CD4-positive, alpha-beta T cell (primary cell): ENCODE measurements around the gene PDE10A. TPM values are rescaled to one million over a fixed set of nuclear protein-coding genes. Genes with fewer than 3 reads are reported as not detected.
"Not testable (repeated sequence)": the region's sequence is repeated elsewhere in the genome, so short reads cannot be mapped to it uniquely, and the experiment has no call there.

Experiments
- ATAC-seq: fragments of 200-7000 bp; cut with Tn5 transposase; one replicate; pipeline ENCODE4 v1.10.0; 2022; ENCODE audit warnings: mild to moderate bottlenecking; ENCODE audit not compliant: poor library complexity
- CTCF ChIA-PET: fragments of 350-600 bp; sonication (Branson Sonifier 250); formaldehyde crosslinking; loops from one replicate; lab custom pipeline; 2021; ENCODE audit warnings: antibody characterized with exemption, inconsistent platforms; lab: Charles Lee
- POLR2A ChIA-PET: fragments of 350-600 bp; sonication (Branson Sonifier 250); formaldehyde crosslinking; loops from one replicate; lab custom pipeline; 2021; ENCODE audit warnings: antibody characterized with exemption, inconsistent platforms; lab: Charles Lee
- DNase-seq, 14 experiments: peaks; one replicate each; pipeline ENCODE4 v3.0.0-alpha.2; 2013 to 2020; ENCODE audit warnings: mixed read lengths in 2 of 14
- H3K27ac ChIP-seq, 2 donors: one replicate each; pipeline versions ENCODE4 v1.5.1 to v1.7.0; 2013; ENCODE audit warnings: low read length in 2 of 2, low read depth in 1 of 2, mild to moderate bottlenecking in 1 of 2
- H3K27me3 ChIP-seq, 2 experiments: 1 replicate in 1 of 2; 2 replicates in 1 of 2; pipeline versions ENCODE4 v1.6.1 to v1.7.0; 2013; ENCODE audit warnings: low read length in 2 of 2, control low read depth in 1 of 2, mild to moderate bottlenecking in 1 of 2, moderate library complexity in 1 of 2; ENCODE audit not compliant: insufficient read depth in 2 of 2, control insufficient read depth in 1 of 2
- H3K36me3 ChIP-seq: one replicate; pipeline ENCODE4 v1.6.1; 2013; ENCODE audit warnings: low read length, control low read depth; ENCODE audit not compliant: insufficient read depth
- H3K4me1 ChIP-seq: one replicate; pipeline ENCODE4 v1.6.1; 2013; ENCODE audit warnings: low read length, control low read depth; ENCODE audit not compliant: insufficient read depth
- H3K4me3 ChIP-seq: one replicate; pipeline ENCODE4 v1.5.1; 2013; ENCODE audit warnings: mild to moderate bottlenecking, low read length, moderate library complexity
- H3K9me3 ChIP-seq, 2 experiments: 1 replicate in 1 of 2; 2 replicates in 1 of 2; pipeline versions ENCODE4 v1.6.1 to v1.7.0; 2013; ENCODE audit warnings: low read length in 2 of 2, mild to moderate bottlenecking in 2 of 2, control low read depth in 1 of 2, moderate library complexity in 1 of 2; ENCODE audit not compliant: control insufficient read depth in 1 of 2, insufficient read depth in 1 of 2
- H3K27ac Mint-ChIP-seq: one replicate; pipeline ENCODE4 v1.8.0; 2020; ENCODE audit warnings: mixed read lengths
- H3K27me3 Mint-ChIP-seq: one replicate; pipeline ENCODE4 v1.8.0; 2021; ENCODE audit warnings: mixed read lengths
- H3K36me3 Mint-ChIP-seq: one replicate; pipeline ENCODE4 v1.8.0; 2021; ENCODE audit warnings: low read depth, mixed read lengths
- H3K4me1 Mint-ChIP-seq: one replicate; pipeline ENCODE4 v1.8.0; 2021; ENCODE audit warnings: low read depth, mixed read lengths
- H3K4me3 Mint-ChIP-seq: one replicate; pipeline ENCODE4 v1.8.0; 2020; ENCODE audit warnings: mild to moderate bottlenecking, mixed read lengths
- H3K9me3 Mint-ChIP-seq: one replicate; pipeline ENCODE4 v1.8.0; 2020; ENCODE audit warnings: mixed read lengths
- intact Hi-C, 2 experiments: fragments of 100-400 bp; cut with DNase I in 1 of 2; cut with micrococcal nuclease in 1 of 2; formaldehyde crosslinking; loops; one replicate each; pipeline versions ENCODE4 v1.15.1 to v1.9.0; 2023 to 2025; cut with DNase I, micrococcal nuclease
- total RNA-seq, 174 experiments: library from RNA in 2 of 174; stranded (reverse) in 2 of 174; gene quantifications; one replicate each; pipeline ENCODE4 v1.2.3 and lab custom pipeline; 2021 to 2026
- TF ChIP-seq, protein P1 (sequence below): fragments of 200-600 bp; IDR thresholded peaks from one replicate; pipeline ENCODE4 v1.8.0; 2022; ENCODE audit warnings: antibody characterized with exemption, mild to moderate bottlenecking

PDE10A gene
- total RNA-seq, 2 experiments from 2014 or later = not detected

DNA sequence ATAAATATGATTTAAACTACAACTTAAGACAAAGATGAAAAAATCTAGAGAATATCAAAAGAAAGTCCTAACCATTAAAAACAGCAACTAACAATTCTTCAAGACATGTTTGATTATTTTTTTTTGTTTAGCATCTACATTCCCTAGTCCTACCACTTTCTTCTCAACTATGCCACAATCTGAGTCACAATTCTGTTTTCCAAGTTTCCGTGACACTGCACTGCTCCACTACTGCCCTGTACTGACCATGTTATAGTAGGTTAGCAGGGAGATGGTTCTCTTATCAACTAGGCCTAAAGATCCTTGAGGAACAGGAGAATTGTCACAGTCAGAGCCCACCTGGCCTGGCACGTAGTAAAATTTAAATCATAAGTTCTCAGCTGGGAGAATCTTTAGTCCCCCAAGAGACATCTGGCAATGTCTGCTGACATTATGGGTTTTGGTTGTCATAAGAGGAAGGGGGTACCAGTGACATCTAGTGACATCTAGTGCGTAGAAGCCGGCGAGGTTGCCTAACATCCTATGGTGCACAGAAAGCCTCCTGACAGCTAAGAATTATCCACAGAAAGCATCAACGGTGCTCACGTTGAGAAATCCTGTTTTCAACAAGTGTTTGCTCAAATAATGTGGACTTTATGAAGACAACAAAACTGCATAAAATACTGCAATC lies 100.5 kb downstream of the PDE10A start:
- Mint-ChIP-seq H3K9me3 (peaks cover 4% of the 10 kb centered on the region), H3K36me3 (no peaks in the 10 kb centered on the region), H3K27me3 (no peaks in the 10 kb centered on the region), H3K27ac (no peak overlapping the region), H3K4me3 (no peak overlapping the region), H3K4me1 (no peaks in the 10 kb centered on the region)
- intact Hi-C loops = no loop called here
- POLR2A ChIA-PET = no interaction called here
- DNase-seq (no peak), ATAC-seq (no peak)
- no peaks in the 10 kb centered on the region for H3K9me3 ChIP-seq
- no peak overlapping the region for H3K4me3 ChIP-seq
- CTCF ChIA-PET = no interaction called here
- H3K27ac ChIP-seq = no peak overlapping the region
- no peaks in the 10 kb centered on the region for H3K36me3 ChIP-seq
- no peaks in the 10 kb centered on the region for H3K4me1 ChIP-seq
- H3K27me3 ChIP-seq = no peaks in the 10 kb centered on the region
- TF ChIP-seq, protein P1, sequence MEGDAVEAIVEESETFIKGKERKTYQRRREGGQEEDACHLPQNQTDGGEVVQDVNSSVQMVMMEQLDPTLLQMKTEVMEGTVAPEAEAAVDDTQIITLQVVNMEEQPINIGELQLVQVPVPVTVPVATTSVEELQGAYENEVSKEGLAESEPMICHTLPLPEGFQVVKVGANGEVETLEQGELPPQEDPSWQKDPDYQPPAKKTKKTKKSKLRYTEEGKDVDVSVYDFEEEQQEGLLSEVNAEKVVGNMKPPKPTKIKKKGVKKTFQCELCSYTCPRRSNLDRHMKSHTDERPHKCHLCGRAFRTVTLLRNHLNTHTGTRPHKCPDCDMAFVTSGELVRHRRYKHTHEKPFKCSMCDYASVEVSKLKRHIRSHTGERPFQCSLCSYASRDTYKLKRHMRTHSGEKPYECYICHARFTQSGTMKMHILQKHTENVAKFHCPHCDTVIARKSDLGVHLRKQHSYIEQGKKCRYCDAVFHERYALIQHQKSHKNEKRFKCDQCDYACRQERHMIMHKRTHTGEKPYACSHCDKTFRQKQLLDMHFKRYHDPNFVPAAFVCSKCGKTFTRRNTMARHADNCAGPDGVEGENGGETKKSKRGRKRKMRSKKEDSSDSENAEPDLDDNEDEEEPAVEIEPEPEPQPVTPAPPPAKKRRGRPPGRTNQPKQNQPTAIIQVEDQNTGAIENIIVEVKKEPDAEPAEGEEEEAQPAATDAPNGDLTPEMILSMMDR = no peak

DNA sequence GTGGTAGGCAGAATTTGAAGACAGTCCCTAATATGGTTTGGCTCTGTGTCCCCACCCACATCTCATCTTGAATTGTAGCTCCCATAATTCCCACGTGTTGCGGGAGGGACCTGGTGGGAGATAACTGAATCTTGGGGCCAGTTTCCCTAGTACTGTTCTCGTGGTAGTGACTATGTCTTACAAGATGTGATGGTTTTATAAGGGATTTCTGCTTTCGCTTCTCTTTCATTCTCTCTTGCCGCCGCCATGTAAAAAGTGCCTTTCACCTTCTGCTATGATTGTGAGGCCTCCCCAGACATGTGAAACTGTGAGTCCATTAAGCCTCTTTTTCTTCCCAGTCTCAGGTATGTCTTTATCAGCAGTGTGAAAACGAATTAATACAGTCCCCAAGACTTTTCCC lies 103.4 kb downstream of the PDE10A start:
- H3K9me3 Mint-ChIP-seq = peaks cover 4% of the 10 kb centered on the region
- H3K4me1 ChIP-seq = no peaks in the 10 kb centered on the region
- ChIA-PET POLR2A (no interaction called here), CTCF (no interaction called here)
- H3K4me3 Mint-ChIP-seq = no peak overlapping the region
- H3K36me3 Mint-ChIP-seq = no peaks in the 10 kb centered on the region
- H3K9me3 ChIP-seq = no peaks in the 10 kb centered on the region
- intact Hi-C loops = no loop called here
- no peaks in the 10 kb centered on the region for H3K27me3 ChIP-seq
- H3K27me3 Mint-ChIP-seq = no peaks in the 10 kb centered on the region
- no peak overlapping the region for H3K4me3 ChIP-seq
- TF ChIP-seq, protein P1 = no peak
- DNase-seq (no peak), ATAC-seq (no peak)
- no peak overlapping the region for H3K27ac Mint-ChIP-seq
- no peaks in the 10 kb centered on the region for H3K36me3 ChIP-seq
- no peaks in the 10 kb centered on the region for H3K4me1 Mint-ChIP-seq
- no peak overlapping the region for H3K27ac ChIP-seq

DNA sequence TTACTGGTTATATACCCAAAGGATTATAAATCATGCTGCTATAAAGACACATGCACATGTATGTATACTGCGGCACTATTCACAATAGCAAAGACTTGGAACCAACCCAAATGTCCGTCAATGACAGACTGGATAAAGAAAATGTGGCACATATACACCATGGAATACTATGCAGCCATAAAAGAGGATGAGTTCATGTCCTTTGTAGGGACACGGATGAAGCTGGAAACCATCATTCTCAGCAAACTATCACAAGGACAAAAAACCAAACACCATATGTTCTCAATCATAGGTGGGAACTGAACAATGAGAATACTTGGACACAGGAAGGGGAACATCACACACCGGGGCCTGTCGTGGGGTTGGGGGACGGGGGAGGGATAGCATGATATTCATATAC lies 104.9 kb downstream of the PDE10A start:
- POLR2A ChIA-PET, intact Hi-C loops, H3K27ac Mint-ChIP-seq, DNase-seq, H3K9me3 Mint-ChIP-seq, H3K9me3 ChIP-seq, H3K36me3 Mint-ChIP-seq, H3K27me3 Mint-ChIP-seq, H3K4me1 ChIP-seq, CTCF ChIA-PET, H3K36me3 ChIP-seq, H3K4me1 Mint-ChIP-seq, ATAC-seq, H3K4me3 ChIP-seq, H3K27me3 ChIP-seq, H3K4me3 Mint-ChIP-seq, H3K27ac ChIP-seq: not testable (repeated sequence)

DNA sequence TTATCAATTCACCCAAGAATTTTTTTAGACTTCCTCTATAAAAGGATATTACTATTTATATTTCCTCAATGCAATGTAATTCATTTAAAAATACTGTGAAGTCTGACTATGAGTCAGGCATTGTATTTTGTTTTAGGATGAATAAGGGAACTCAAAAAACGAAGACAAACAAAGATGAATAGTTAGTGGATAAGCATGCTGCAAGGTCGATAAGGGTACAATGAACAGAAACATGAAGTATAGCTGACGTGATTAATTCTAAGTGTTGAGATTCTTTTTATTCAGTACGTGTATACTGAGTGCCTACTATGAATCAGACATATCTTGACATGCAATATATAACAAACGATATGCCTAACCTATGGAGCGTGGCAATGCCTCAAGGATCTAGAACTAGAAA lies 105.4 kb downstream of the PDE10A start:
- Mint-ChIP-seq H3K36me3 (no peaks in the 10 kb centered on the region), H3K27ac (no peak overlapping the region), H3K4me1 (no peaks in the 10 kb centered on the region), H3K27me3 (no peaks in the 10 kb centered on the region), H3K4me3 (no peak overlapping the region), H3K9me3 (peaks cover 4% of the 10 kb centered on the region)
- Histone ChIP-seq H3K9me3 (no peaks in the 10 kb centered on the region), H3K36me3 (no peaks in the 10 kb centered on the region), H3K27me3 (no peaks in the 10 kb centered on the region), H3K4me1 (no peaks in the 10 kb centered on the region), H3K4me3 (no peak overlapping the region), H3K27ac (no peak overlapping the region)
- ATAC-seq (no peak), DNase-seq (no peak)
- TF ChIP-seq, protein P1 = no peak
- CTCF ChIA-PET = no interaction called here
- intact Hi-C loops = no loop called here
- POLR2A ChIA-PET = no interaction called here
